GM18502 (cell line): Measurements from ENCODE around the gene LRRC4C.
"Not testable (repeated sequence)": the region's sequence is repeated elsewhere in the genome, so short reads cannot be mapped to it uniquely, and the experiment has no call there.

Experiments
- ATAC-seq: cut with Tn5 transposase; IDR thresholded peaks from one replicate; pipeline ENCODE4 v1.9.1; 2021; ENCODE audit warnings: mild to moderate bottlenecking; ENCODE audit not compliant: unreplicated experiment, poor library complexity

LRRC4C gene

GRCh38 chr11:40958707-40959106 is 500.7 kb downstream of the LRRC4C start:
- ATAC-seq, result no peak

GRCh38 chr11:40952479-40952878 is 507.0 kb downstream of the LRRC4C start:
- no peak for ATAC-seq

GRCh38 chr11:40938002-40938401 is 521.5 kb downstream of the LRRC4C start:
- ATAC-seq, result no peak

DNA sequence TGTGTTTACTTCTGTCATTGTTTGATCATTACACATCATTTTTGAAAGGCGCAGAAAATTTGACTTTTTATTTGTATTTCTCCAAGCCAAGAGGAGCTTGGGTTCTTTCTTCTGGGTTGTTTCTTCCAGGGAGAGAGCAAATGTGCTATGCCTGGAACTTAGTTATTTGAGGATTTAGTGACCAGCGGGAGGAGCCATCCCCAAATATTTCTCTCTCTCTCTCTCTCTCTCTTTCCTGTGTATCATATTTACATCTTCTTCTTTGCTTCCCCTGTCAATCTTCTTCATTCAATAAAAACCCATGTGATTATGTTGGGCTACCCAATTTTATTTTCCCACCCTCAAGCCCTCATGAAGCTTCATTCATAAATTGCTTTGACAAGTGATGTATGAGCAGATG is 534.5 kb downstream of the LRRC4C start:
- no peak for ATAC-seq

DNA sequence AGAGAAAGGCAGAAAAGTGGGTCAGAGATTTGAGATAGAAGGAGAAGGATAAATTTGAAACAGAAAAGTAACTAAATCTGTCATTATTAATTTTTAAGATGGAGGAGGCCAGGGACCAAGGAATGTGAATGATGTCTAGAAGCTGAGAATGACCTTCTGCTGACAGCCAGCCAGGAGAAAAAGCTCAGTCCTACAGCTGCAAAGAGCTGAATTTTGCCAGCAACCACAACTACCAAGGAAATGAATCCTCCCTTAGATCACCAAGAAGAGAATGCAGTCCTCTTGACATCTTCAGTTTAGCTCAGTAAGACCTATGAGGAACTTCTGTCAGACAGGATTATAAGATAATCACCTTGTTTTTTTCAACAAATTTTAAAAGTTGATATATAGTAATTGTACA is 538.2 kb downstream of the LRRC4C start:
- no peak for ATAC-seq

- ATAC-seq, result not testable (repeated sequence)
Measured at GRCh38 chr11:40910774-40911173, 548.7 kb downstream of the LRRC4C start.

- ATAC-seq, result no peak
Measured at GRCh38 chr11:40894501-40894900, 565.0 kb downstream of the LRRC4C start.

DNA sequence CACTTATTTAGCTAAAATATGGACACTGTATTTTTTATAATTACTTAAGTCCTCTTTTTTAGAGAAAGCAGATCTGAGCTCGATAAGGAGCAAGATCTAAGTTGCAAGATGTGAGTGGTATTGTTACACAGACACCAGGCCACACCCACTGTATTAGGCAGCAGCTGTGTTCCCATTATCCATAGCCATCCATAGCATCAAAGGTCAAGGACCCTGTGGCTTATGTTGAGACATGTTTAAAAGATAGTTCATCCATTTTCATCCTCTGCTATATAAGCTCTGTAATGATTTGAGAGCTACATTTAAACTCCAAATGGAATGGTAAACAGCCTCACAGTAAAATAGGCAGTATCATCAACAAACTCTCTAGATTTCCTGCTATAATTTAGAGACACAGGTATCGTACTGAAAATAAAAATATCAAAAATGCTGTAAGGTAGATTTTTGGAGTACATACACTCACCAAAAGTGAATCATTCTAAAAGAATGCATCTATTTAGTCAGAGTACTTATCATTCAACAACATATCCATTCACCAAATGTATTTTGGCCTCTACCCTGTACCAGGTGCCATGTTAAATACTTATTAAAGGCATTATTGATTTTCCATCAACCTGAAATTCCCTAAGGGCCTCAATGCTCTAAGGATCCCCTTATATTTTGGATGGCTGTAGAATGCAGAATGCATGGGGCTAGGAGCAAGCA is 574.0 kb downstream of the LRRC4C start:
- no peak for ATAC-seq

- ATAC-seq, result no peak
Measured at GRCh38 chr11:40882301-40882700, 577.2 kb downstream of the LRRC4C start.

DNA sequence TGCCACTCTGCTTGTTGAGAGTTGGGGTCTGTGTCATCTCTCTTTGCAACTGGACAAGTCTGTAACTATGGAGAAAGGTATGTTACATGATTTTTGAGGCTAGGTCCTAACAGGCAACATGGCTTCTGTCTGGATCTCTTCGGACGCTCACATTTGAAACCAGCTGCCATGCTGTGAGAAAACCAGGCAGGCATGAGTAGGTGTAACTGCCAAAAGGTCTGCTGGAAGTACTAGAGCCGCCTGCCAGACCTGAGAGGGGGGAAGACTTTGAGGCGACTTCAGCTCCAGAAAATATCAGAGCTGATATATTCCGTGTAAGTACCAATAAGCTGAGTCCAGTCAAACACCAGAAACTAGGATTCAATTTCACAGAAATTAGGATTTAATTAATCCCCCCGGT is 579.5 kb downstream of the LRRC4C start:
- no peak for ATAC-seq

DNA sequence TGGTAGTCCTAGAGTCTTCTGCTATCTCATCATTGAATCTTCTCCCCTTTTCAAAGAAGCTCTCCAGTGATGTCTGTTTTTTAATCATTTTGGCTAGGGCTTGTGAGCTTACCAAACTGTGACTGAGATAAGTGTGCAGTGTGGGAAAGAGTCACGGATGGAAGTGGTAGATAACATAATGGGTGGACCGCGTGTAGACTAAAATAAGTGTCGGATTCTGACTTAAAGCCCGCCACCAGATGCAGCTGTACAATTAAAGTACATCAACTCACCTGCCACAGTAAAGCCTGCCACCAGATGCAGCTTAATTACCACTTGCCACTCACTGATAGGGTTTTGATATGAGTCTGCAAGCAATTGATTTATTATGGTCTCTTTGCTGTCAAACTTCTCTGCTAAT is 581.5 kb downstream of the LRRC4C start:
- no peak for ATAC-seq

DNA sequence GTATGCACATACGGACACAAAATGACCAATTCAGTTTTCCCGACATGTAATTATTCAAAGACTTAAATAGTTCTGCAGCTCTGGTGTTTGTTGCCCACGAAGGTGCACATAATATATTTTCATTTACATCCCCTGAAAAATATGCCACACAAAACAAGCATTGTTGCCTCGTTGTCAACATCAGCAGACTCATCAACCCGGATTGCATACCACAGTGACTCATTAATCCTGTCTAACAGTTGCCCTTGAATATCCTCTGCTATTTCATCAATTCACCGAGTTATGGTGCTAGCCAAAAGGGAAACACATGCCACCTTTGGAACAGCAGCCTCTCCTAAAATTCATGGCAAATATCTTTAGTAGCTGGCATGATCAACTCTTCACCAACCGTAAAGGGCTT is 582.2 kb downstream of the LRRC4C start:
- ATAC-seq, result no peak

- no peak for ATAC-seq
Measured at GRCh38 chr11:40867991-40868632, 591.3 kb downstream of the LRRC4C start.

- ATAC-seq, result not testable (repeated sequence)
Measured at GRCh38 chr11:40857754-40858153, 601.7 kb downstream of the LRRC4C start.

GRCh38 chr11:40842750-40843339 is 616.6 kb downstream of the LRRC4C start:
- ATAC-seq, result no peak

DNA sequence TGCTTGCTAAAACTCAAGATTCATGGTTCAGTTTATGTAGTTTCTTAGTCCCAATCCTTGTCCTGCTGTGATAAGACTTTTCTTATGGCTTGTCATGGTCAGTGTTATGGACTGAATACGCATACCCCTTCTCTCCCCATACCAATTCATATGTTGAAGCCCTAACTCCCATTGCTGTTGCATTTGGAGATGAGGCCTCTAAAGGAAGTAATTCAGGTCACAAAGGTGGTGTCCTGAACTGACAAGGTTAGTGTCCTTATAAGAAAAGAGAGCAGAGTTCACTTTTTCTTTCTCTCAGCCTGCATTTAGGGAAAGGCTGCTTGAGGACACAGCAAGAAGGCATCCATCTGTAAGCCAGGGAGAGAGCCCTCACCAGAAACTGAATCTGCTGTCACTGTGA is 618.2 kb downstream of the LRRC4C start:
- ATAC-seq, result no peak

DNA sequence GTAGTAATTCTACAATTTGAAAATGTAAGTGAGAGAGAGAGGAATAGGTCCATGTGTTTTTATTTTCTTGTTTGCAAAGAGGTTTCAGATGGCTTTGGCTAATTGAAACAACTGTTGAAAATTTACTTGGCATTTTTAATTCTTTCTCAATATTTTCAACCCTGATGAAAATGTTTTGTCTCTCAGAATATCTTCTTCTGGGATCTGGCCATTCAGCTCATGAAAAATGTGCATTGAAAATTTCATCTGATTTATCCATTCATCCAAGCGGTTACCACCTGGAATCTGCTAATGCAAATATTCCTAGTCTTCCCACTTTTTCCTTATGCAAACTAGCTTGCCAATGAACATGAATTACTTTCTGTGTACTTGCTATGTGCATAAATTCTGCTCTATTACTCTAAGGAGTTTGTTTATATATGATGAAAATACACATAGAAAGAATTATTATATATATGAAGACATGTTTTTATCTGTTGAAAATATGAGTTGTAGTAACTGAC is 621.2 kb downstream of the LRRC4C start:
- ATAC-seq, result no peak

GRCh38 chr11:40827116-40827515 is 632.3 kb downstream of the LRRC4C start:
- ATAC-seq, result no peak

- ATAC-seq, result no peak
Measured at GRCh38 chr11:40826601-40827000, 632.9 kb downstream of the LRRC4C start.

DNA sequence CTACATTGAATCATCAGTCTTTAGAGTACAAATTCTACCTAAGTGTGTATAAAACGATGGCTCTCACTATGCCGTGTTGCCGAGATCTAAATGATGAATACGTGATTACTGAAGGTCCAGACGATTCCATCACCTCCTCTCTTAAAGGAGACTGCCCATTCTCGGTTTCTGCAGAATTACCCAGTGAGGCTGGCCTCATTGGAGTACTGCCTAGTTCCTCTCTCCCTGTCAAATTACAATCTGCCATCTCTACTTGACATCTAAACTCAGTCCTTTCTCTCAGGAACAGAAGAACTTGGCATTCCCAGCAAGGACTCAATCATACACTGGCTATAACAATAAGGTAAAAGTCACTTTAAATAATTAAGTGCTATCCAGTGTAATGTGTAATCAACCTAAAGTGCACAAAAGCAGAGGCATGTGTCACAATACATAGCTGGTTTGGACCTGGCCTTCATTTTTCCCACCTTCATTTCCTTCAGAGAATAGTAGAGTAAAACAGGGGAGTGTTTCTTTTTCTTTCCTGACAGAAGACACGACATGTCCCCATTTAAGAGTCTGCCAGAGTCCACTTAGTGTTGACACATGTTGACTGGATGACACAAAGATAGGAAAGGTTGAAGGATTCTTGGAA is 634.1 kb downstream of the LRRC4C start:
- ATAC-seq, result no peak

DNA sequence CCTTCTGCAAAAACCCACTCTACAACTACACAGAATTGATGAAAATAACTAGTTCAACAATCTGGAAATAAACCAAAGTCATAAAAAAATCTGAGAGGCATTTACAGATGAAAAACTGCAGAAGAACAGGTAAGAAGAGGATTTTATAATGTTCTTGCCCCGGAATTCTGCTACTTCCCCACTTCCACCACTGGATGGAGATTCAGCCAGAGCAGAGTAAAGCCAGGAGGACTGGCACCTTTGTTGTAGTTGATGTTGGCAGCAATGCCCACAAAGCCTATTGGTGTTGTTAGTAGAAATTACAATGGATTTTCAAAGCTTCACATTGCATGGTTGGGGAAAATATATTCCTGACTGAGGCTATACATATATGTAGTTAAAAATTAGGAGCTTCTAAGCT is 640.2 kb downstream of the LRRC4C start:
- no peak for ATAC-seq
